Stomach smooth muscle (tissue), 2 donors: ENCODE data around the gene VILL.
A peak's percentile ranks its signal among the peaks of the same experiment; 100 is the strongest.

Source experiments
- H3K27ac ChIP-seq: one replicate; pipeline ENCODE4 v1.7.0; 2013; ENCODE audit warnings: mild to moderate bottlenecking, low read length, inconsistent platforms
- H3K27me3 ChIP-seq, 2 donors: one replicate each; pipeline ENCODE4 v1.7.0; 2013; ENCODE audit warnings: low read length in 2 of 2; ENCODE audit not compliant: insufficient read depth in 2 of 2, control insufficient read depth in 1 of 2
- H3K36me3 ChIP-seq, 2 donors: one replicate each; pipeline ENCODE4 v1.7.0; 2013; ENCODE audit warnings: low read length in 2 of 2; ENCODE audit not compliant: control insufficient read depth in 2 of 2, insufficient read depth in 2 of 2
- H3K4me1 ChIP-seq: one replicate; pipeline ENCODE4 v1.7.0; 2013; ENCODE audit warnings: low read length; ENCODE audit not compliant: control insufficient read depth, insufficient read depth
- H3K4me3 ChIP-seq, 2 donors: one replicate each; pipeline ENCODE4 v1.7.0; 2013; ENCODE audit warnings: low read length in 2 of 2
- H3K9ac ChIP-seq, 2 donors: one replicate each; pipeline ENCODE4 v1.7.0; 2013; ENCODE audit warnings: low read length in 2 of 2, mild to moderate bottlenecking in 1 of 2
- H3K9me3 ChIP-seq, 2 donors: one replicate each; pipeline ENCODE4 v1.7.0; 2013; ENCODE audit warnings: low read length in 2 of 2; ENCODE audit not compliant: control insufficient read depth in 2 of 2
- donor health status: healthy.
- donor health status: Pancreatic carcinoma.

VILL gene

DNA sequence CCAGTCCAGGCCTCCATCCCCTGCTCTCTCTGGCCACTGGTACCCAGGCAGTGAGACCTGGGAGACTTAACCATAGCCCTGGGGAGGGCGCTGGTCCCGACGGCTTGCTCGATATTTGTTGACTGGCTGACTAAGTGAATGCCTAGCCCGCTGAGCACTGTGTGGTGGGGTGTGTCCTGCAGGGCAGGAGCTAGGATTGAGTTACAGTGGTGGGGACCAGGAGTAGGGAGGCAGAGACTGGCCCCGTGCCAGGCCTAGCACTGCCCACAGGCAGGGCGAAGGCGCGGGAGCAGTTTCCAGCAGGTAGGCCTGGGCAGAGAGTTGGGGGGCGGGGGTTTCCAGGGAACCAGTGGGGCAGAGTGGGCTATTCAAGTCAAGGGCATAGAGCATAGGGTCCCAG is at the start of gene VILL:
Gene VILL (plus strand): TSS at position 260 of the 400 bp plus-strand sequence. CDS start 2,887 bp downstream, outside the sequence.
- no peak within 1 kb of the TSS for H3K4me3 ChIP-seq
- H3K4me1 ChIP-seq, result peaks cover 13% of the 10 kb centered on the region
- no peaks in the 10 kb centered on the region for H3K9me3 ChIP-seq
- peaks cover 0 to 1% of the 10 kb centered on the region in 2 donors for H3K36me3 ChIP-seq
- no peak within 1 kb of the TSS for H3K9ac ChIP-seq
- H3K27ac ChIP-seq, result no peak within 1 kb of the TSS
- H3K27me3 ChIP-seq, result no peaks in the 10 kb centered on the region

DNA sequence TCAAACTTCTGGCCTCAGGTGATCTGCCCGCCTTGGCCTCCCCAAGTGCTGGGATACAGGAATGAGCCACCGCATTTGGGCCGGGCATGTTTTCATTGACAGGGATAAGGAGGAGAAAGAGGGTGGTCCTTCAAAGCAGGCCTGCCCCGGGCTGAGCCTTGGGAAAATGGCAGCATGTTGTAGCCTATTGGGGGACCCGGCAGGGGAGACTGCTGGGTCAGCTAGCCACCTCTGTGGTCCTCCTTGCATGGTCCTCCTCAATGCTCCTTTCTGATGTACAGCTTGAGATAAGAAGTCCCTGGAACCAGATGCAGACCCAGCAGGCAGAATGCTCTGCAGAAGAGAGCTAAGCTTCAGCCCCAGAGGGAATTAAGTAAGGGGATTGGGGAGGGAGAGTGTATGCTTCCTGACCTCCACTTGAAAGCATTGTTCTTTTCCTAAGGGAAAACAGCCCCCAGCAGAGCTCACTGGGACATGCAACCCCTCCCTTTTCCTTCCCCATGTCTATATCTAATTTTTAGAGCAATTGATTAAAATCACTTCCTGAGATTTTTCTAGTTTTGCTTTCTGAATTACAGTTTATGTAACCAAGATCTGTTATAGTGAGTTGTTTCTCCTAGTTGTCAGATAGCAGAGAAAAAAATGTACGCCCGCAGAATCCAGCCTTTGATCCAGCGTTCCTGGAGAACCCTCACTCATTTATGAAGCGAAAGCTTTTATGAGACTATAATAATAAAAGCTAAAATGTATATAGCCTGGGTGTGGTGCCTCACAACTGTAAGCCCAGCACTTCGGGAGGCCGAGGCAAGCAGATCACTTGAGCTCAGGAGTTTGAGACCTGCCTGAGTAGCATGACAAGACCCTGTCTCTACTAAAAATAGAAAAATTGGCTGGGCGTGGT is 48.7 kb upstream of the VILL start:
- Histone ChIP-seq H3K36me3 (no peaks in the 10 kb centered on the region), H3K4me3 (no peak overlapping the region), H3K27me3 (no peaks in the 10 kb centered on the region), H3K27ac (peak overlapping the region; percentile 37), H3K4me1 (peaks cover 76% of the 10 kb centered on the region), H3K9ac (peak overlapping the region in 1 of 2 donors; percentile 5), H3K9me3 (no peaks in the 10 kb centered on the region)

DNA sequence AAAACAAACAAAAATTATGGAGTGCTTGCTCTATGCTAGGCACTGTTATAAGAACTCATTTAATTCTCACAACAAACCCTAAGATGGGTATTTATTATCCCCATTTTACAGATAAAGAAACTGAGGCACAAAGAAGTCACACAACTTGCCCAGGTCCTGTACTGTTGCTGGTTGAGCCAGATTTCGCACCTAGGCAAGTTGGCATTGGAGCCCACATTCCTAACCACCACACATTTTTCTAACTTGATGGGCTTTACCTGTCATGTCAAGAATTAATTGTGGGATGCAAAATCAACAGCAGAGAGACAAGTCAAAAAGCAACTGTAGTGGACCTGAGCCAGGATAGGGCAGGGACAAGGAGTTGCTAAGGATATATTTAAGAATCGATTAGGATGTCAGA is 47.9 kb upstream of the VILL start:
- no peaks in the 10 kb centered on the region for H3K27me3 ChIP-seq
- H3K36me3 ChIP-seq, result no peaks in the 10 kb centered on the region
- H3K4me3 ChIP-seq, result no peak overlapping the region
- H3K4me1 ChIP-seq, result peaks cover 72% of the 10 kb centered on the region
- H3K9me3 ChIP-seq, result no peaks in the 10 kb centered on the region
- peak overlapping the region; percentile 66 for H3K27ac ChIP-seq
- no peak overlapping the region for H3K9ac ChIP-seq

DNA sequence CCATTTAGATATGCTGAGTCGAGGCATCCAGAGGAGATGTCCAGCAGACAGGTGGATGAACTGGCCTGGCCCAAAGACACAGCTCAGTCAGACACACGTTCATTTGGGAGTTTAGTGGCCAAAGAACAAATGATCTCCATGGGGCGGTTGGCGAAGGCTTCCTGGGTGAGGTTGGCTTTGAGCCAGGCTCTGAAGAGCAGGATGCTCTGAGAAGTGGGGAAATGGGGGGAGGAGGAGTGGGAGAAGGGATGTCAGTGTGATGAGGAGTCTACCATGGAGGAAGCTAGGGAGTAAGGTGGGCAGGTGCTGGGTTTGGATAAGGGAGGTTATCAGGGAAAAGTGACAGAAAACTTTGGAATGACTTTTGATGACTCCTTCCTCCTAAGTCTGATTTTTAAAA is 47.5 kb upstream of the VILL start:
- no peaks in the 10 kb centered on the region for H3K27me3 ChIP-seq
- H3K9me3 ChIP-seq, result no peaks in the 10 kb centered on the region
- no peaks in the 10 kb centered on the region for H3K36me3 ChIP-seq
- no peak overlapping the region for H3K4me3 ChIP-seq
- H3K4me1 ChIP-seq, result peaks cover 72% of the 10 kb centered on the region
- no peak overlapping the region for H3K9ac ChIP-seq
- H3K27ac ChIP-seq, result peak overlapping the region; percentile 66

DNA sequence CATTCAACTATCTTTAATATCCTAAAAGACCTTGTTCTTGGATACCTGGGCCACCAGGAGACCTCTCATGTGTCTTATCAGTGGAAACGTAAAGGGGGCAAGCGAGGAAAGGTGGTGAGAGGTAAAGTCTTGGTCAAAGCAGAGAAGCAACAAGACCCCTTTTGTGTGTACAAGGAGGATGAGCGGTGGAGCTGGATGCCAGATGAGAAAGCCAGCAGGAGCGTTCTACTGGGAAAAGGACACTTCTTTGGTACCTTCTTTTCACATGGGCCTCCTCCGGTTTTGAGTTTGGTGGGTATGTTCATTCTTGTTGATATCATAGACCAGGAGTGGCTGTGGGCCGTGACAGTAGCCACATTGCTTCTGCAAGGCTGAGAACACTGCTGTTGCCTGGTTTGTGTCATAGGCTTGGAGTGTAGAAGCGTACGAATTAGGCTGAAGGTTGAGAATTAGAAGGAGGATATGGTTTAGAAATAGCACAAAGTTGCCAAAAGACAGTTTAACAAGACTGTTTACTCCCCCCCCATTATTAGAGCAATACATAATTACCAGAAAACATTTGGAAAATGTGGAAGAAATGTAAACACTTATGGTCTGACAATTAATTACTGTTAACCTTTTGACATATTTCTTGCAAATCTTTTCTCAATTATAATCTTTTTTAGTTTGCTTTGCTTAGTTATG is 46.8 kb upstream of the VILL start:
- Histone ChIP-seq H3K27me3 (no peaks in the 10 kb centered on the region), H3K9ac (no peak overlapping the region), H3K9me3 (no peaks in the 10 kb centered on the region), H3K4me3 (no peak overlapping the region), H3K4me1 (peaks cover 70% of the 10 kb centered on the region), H3K27ac (peak overlapping the region; percentile 66), H3K36me3 (peaks cover 0 to 2% of the 10 kb centered on the region in 2 donors)

DNA sequence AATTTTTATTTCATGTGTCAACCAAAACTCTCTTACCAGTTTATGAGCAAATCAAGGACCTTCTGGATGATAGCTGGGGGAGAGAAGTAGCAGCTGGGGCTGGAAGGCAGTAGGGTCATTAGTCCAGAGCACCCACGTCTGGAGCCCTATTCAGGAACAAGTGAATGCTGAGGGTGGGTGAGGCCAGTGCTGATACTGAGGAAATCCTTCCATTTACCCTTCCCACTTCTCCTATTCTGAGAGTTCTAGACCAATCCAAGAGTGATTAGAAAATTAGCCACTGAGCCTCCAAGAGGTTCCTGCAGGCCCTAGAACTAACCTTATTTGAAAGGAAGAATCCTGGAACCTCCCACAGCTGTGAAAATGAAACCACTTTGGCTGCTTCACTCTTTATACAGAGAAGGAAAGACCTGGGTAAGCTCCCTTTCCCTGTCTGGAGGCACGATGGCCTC is 46.2 kb upstream of the VILL start:
- Histone ChIP-seq H3K4me3 (peak overlapping the region in 1 of 2 donors; percentile 44), H3K4me1 (peaks cover 65% of the 10 kb centered on the region), H3K27ac (no peak overlapping the region), H3K27me3 (no peaks in the 10 kb centered on the region), H3K9ac (no peak overlapping the region), H3K36me3 (peaks cover 0 to 2% of the 10 kb centered on the region in 2 donors), H3K9me3 (no peaks in the 10 kb centered on the region)

DNA sequence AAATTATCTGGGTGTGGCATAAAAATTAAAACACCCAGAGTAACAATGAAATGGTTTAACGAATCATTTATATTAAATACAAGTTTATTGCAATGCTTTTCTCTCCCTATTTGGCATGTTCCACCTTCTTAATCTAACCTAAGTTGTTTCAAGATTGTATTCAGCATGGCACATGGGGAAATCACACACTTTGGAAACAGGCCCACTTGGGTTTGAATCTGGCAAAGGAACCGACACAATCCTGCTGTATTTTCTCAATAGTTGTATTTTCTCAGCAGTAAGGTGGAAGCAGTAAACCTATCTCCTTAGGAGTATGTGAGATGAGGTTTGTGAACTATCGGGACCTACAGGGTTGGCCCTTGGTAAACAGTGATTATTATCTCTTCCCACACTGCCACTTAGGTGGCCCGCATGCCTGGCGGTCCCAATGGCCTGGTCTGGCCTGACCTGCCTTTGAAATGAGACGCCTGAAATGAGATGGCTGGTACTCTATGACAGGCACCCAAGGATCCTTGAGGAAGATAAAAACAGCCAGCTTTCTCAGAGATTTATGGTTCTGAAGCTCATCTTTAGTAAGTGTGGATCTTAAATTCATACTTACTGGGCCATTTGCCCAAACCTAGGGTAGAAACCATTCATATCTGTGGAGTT is 45.3 kb upstream of the VILL start:
- Histone ChIP-seq H3K27ac (peak overlapping the region; percentile 55), H3K27me3 (no peaks in the 10 kb centered on the region), H3K4me3 (no peak overlapping the region), H3K36me3 (peaks cover 0 to 2% of the 10 kb centered on the region in 2 donors), H3K4me1 (peaks cover 65% of the 10 kb centered on the region), H3K9me3 (no peaks in the 10 kb centered on the region), H3K9ac (no peak overlapping the region)

DNA sequence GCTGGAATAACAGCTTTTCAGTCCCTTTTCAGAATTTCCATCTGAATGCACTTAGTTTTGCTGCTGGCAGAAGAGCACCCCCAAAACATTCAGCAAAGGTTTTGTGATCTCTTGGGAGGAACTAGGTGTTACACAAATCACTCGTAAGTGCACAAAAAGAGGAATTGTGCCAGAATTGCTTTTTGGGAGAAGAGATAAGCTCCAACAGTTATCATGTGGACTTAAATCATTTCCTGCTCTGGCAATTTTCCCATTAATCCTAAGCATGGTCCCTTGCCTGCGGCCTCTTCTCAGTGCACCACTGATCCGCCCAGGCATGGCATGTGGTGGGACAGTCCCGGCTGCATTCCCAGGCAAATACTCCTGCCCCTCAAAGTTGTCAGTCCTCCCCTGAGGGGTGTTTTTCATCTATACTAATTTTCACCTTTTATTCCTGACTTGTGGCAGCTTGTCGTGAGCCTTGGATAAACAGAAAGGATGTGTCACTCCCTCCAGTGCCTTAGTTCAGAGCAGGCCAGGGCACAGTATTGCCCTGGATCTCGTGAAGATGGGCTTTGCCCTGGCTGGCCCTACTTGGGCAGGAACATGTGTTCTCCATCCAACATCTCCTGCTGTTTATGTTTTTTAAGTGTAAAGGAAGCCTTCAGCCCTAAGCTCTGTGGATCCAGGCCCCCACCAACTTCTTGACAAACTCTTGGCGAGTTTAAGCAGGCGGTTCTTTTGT is 44.6 kb upstream of the VILL start:
- Histone ChIP-seq H3K9ac (no peak overlapping the region), H3K4me3 (peak overlapping the region in 1 of 2 donors; percentile 3), H3K4me1 (peaks cover 58% of the 10 kb centered on the region)

DNA sequence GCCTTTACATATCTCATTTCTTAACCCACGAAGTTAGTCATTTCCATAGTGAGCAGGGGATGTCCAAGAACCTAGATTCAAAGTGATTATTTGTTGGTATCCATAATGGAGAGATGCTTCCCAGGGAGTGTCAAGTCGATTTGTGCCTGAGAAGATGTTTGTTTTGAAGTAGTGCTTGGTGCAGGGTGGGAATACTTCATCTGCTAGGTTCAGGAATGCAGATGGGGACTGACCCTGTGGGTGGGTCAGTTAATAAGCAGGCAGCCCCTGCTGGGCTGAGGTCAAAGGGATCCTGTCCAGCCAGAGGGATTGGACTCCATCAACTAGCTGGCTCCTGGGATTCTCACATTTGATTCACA is 44.1 kb upstream of the VILL start:
- H3K27me3 ChIP-seq, result no peaks in the 10 kb centered on the region
- no peaks in the 10 kb centered on the region for H3K9me3 ChIP-seq
- H3K27ac ChIP-seq, result peak overlapping the region; percentile 55
- peaks cover 54% of the 10 kb centered on the region for H3K4me1 ChIP-seq
- H3K4me3 ChIP-seq, result peak overlapping the region in 1 of 2 donors; percentile 3
- H3K36me3 ChIP-seq, result peaks cover 0 to 2% of the 10 kb centered on the region in 2 donors
- no peak overlapping the region for H3K9ac ChIP-seq

More for the DNA sequence above, 44.6 kb upstream of the VILL start:
- Histone ChIP-seq H3K27ac (peak overlapping the region; percentile 55), H3K36me3 (peaks cover 0 to 2% of the 10 kb centered on the region in 2 donors), H3K9me3 (no peaks in the 10 kb centered on the region), H3K27me3 (no peaks in the 10 kb centered on the region)

DNA sequence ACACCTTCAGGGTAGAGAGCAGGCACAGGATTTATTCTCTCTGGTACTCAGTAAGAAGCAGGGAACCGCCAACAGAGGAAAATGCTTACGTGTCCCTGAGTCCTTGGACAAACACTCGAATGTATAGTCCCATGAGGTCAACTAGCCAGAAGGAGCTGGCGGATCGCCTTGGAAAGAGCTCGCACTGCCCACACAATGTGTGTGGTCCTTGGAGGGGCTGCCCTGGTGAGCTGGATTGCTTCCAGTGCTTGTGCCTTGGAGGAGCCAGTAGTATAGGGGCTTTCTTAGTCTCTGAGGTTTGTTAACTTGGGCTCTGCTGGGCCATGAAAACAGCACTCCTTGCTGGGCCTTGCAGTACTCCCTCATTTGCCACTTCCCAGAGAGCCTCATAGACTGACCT is 40.7 kb upstream of the VILL start:
- Histone ChIP-seq H3K27ac (peak overlapping the region; percentile 7), H3K4me1 (peaks cover 30% of the 10 kb centered on the region), H3K4me3 (no peak overlapping the region), H3K9me3 (no peaks in the 10 kb centered on the region), H3K36me3 (peaks cover 7% of the 10 kb centered on the region in 2 donors), H3K9ac (no peak overlapping the region), H3K27me3 (no peaks in the 10 kb centered on the region)
